HG03097 (cell line): ENCODE results near the gene MRPS18A.
"Not testable (repeated sequence)": the region's sequence is repeated elsewhere in the genome, so short reads cannot be mapped to it uniquely, and the experiment has no call there.

ENCODE experiments used
- ATAC-seq: cut with Tn5 transposase; IDR thresholded peaks from one replicate; pipeline ENCODE4 v1.9.1; 2021; ENCODE audit not compliant: unreplicated experiment, low FRiP score

MRPS18A gene

DNA sequence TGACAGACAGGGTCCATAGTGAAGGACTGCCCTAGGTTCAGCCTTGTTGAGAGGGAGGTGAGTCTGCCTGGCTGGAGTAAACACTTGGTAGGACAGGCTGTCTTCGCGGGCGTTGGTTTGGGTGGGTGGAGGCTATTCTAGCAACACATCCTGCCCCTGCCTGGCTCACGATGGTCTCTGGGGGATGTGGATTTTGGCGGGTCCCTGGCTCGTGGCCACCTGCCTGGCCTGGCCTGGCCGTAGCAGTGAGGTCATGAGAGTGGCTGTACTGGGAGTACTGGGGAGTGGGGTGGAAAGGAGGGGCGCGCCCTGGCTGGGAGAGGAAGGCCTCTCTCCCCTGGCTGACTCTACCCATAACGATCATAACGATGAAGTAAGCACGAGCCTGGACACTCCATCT lies 30.2 kb upstream of the MRPS18A start:
- no peak for ATAC-seq

DNA sequence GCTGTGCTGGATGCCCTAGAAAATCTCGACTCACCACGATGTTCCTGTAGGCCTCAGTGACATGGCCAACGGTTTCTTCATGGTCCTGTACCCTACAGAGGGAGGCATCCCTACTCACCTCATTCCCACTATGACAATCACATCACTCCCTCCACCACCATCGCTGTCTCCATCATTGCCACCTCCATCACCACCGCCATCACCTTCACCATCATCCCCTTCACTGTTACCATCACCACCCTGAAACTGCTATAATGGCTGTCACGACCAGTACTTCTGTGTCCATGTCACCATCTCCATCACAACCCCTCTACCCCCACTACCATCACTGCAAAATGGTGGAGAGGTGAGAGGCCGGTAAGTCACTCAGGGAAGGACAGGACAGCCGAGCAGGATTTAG lies 29.8 kb upstream of the MRPS18A start:
- ATAC-seq: no peak

DNA sequence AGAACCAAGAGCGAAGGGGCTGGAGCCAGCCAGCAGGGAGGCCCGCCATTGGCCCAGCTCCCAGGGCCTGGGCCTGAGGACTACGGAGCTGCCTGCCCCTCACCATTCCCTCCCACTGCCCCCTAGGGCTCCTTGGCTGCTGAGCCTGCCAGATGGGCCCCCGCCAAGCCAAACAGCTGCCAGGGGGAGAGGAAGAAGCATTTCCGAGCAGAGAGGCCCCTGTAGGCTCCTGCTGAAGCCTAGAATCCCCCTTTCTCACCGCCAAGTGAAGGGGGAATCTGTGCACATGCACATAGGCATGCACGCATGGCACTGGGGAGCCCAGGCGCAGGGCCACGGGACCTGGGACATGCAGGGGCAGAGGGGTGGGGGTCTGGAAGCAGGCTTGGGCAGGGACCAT lies 28.5 kb upstream of the MRPS18A start:
- no peak for ATAC-seq

DNA sequence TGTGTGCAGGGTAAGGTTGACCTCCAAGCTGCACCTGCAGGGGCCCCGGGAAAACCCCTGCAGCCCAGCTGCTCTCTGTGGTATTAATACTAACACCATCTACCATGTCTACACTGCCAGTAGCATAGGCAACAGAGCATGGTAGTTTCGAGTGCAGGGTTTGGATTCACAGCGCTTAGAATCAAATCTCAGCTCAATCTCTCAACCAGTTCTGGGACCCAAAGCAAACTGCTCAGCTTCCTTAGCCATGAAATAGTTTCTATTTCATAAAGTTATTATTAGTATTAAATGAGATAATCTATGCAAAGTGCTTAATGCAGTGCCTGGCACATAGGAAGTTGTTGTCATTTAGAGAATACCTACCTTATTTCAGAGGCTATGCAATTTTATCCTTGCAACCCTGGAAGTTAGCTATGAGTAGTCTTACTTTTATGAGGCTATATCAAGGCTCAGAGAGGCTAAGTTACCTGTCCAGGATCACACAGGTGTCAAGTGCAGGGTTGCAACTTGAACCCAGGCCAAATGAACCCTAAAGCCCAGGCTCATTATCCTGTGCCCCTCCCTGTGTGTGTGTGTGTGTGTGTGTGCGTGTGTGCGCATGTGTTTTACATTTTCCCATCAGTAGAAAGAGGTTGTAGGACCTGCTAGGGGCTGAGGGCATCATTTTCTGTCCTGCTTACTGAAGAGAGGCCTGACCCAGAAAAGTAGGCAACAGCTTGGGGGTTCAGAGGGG lies 27.6 kb upstream of the MRPS18A start:
- ATAC-seq: peak; percentile 81

DNA sequence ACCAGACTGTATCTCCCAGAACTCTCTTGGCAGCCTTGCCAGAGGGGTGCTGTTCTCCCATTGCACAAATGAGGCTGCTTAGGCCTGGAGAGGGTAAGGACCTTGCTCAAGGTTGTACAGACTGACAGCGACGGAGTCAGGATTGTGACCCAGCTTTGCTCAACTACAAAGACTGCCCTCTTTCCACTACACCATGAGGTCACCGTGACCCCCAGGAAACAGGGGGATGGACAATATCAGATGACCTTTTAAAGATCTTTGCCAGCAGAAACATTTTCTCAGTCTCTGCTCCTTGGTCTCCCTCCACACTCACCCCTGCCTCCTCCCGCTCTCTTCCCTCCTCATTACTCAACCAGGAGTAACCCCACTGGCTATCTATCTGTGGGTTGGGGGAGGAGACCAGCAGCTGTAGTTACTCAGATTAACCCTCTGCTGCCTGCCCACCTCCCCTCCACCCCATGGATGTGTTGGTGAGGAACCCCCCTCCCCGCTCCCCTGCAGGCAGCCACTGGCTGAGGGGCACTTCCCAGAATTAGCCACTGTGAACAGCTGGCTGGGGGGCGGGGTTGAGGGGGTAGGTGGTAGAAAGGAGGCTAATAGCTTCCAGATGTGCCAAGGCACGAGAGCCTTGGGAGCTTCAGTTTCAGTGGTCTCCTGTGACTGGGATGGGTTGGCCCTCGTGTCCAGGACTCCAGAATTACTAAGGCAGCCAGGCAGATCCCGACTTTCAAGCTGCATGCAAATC lies 26.9 kb upstream of the MRPS18A start:
- ATAC-seq: peak; percentile 12

DNA sequence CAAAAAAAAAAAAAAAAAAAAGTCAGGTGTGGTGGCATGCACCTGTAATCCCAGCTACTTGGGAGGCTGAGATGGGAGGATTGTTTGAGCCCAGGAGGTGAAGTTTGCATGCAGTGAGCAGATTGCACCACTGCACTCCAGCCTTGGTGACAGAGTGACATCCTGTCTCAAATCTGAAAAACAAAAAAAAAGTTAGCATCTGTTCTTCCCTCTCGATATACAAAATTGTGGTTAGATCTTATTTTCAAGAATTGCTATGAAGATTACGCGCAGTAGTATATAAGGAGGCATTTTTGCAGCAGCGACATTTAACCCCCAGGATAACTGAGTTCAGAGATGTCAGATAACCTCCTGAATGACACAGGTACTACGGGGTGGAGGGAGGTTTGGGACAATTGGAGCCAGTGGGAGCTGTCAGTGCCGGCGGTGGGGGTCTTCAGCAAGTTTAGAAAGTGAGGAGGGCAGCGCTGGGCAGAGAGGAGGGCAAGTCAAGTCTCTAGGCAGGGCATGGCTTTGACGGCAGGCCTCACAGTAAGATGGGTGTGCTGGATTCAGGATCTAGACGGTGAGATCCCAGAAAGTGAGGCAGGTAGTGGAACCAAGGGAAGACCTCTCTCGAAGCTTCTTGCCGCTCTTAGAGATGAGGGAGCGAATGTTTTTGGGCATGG lies 26.2 kb upstream of the MRPS18A start:
- no peak for ATAC-seq

DNA sequence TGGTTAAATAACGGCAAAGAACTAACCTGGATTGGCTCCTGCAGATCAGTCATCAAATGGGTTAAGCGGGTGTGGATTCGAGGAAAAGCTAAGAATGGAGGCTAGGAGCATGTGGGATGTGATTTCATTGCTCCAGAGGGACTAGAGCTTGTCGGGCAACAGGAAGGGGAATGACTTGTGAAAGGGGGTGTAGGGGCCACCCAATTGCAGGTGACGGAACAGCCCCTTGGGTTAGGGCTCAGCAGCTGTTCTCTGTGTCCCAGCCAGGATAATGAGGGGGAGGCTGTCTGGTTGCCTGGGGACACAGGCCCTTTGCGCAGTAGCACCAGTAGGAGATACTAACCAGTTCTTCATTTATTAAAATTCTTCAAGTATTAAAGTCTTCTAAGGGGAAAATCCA lies 25.0 kb upstream of the MRPS18A start:
- ATAC-seq: no peak

DNA sequence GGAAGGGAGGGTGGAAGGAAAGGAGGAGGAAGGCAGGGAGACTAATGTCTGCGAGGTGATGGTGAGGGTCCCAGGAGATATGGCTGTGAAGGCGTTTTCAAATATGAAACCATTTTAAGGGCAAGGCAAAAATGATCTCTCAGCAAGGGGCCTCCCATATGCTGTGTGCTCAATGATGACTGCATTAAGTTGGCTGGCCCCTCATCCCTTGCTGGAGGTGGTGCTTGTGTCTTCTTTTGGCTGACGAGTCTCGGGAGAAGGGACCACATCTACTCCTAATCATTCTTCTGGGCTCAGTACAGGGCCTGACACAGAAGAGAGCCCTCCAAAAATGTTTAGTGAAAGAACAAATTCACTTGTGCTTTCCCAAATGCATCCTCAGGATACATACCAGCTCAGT lies 23.0 kb upstream of the MRPS18A start:
- no peak for ATAC-seq

DNA sequence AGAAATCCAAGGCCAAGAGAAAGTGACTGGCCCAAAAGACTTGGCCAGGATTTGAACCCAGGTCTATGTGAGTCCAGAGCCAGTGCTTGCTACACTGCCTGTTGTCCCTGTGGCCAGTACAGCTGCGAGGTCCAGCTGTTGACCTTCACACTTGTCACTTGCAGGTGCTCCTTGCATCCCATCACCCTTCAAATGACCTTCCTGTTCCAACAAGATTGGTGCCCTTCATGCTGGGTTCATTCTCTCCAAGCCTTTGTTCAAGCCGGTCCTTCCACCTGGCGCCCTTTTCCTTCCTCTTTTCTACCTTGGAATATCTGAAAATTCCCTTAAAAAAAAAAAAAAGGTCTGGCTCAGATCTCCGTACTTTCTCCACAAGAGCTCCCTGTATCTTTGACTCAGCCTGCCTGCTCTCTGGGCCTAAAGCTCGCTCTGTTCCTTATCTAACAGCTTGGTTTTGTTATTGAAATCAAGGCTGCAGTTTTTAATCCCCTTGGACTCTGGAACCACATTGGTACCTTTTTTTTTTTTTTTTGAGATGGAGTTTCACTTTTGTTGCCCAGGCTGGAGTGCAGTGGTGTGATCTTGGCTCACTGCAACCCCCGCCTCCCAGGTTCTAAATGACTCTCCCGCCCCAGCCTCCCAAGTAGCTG lies 22.2 kb upstream of the MRPS18A start:
- ATAC-seq: no peak

DNA sequence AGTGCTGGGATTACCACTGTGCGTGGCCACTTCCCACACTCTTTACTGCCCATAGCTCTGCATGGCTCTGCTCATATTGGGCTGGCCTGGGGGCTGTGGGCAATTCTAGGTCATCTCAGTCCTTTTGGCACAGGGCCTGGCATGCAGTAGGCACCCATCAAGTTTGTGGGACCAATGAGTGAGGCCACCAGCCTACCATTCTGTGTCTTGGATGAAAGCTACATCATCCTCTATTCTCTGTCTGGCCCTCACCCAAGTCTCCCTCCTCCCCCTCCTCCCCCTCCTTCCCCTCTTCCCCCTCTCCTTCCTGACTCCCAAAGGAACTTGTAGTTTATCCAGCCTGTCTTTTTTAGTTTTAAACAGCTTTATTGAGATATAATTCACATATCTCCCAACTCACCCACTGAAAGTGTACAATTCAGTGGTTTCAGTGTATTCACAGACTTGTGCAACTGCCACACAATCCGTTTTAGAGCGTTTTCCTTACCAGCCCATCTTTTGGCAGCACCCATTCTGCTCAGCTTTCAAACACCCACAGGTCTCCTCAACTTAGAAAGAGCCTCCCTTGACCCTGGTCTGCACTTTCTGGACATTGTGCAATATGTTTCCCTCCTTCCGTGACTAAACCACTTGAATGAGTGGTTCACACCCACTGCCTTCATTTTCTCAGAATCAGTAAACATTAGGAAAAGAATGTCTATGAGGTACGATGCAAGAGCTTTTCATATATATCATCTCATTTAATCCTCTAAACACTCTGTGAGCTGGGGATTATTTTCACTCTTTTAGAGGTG lies 21.5 kb upstream of the MRPS18A start:
- no peak for ATAC-seq

DNA sequence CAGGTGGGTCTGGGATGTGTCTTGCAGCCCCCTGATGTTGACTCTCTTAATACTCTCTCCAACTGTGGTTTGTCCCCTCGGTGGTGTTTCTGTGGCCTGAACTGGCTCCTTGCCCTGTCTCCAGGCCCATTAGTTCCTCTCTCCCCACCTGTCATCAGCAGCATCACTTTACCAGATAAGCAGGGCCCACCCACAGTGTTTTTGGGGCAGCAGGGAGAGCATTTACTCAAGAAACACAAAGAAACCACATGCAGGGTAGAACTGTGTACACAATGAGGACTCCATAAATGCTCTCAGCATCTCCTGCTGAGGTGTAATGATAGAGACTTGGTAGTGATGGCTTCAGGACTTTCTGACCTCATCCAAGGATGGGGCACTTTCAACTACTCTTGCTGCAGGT lies 20.2 kb upstream of the MRPS18A start:
- no peak for ATAC-seq

DNA sequence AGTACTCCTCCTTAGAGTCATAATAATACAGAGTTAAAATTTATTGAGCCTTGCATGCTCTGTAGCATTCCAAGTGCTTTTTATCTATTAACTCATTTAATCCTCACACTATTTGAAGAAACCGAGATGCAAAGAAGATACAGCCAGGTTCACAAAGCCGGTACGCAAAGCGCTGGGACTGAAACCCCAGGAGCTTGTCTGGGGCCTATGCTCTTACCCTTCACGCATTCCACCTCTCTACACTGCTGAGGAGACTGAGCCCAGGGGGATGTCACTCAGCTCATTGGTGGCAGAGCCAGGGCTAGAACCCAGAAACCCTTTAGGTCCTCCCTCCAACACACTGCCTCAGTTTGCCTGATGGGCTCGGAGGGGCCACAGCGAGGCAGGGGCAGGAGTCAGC lies 19.7 kb upstream of the MRPS18A start:
- ATAC-seq: no peak

DNA sequence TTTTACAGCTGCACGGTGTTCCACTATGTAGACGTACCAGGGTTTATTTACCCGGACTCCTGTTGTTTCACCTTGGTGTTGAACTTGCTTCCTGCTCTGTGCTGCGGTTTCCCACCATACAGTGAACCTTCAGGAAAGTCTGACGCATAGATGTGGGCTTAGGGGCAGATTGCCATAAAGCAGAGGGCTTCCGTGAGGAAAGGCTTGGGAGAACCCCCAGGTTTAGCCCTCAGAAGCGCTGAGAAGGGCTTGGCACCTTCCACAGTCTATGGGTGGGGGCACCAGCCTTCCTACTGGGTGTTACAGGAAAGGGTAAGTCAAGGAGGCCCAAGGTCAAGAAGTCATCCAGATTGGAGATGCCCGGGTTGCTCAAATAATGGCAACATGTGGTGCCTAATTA lies 19.2 kb upstream of the MRPS18A start:
- no peak for ATAC-seq

DNA sequence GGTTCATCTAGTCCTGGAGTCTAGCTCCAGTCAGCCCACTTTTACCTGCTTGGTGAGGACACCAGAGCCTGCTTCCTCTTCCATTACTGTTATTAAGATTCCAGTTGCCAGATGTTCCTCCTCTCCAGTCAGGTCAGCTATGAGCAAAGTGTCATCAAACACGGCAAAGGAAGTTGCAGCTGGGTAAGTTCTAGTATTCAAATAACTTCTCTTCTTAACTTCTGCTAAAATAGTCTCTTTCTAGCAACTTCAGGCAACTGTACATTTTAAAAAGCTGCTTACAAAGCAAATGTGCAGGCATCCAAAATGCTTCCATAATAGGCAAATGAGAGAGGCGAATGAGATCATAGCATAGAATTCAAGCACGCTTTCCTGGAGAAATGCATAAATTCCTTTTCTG lies 18.4 kb upstream of the MRPS18A start:
- no peak for ATAC-seq

DNA sequence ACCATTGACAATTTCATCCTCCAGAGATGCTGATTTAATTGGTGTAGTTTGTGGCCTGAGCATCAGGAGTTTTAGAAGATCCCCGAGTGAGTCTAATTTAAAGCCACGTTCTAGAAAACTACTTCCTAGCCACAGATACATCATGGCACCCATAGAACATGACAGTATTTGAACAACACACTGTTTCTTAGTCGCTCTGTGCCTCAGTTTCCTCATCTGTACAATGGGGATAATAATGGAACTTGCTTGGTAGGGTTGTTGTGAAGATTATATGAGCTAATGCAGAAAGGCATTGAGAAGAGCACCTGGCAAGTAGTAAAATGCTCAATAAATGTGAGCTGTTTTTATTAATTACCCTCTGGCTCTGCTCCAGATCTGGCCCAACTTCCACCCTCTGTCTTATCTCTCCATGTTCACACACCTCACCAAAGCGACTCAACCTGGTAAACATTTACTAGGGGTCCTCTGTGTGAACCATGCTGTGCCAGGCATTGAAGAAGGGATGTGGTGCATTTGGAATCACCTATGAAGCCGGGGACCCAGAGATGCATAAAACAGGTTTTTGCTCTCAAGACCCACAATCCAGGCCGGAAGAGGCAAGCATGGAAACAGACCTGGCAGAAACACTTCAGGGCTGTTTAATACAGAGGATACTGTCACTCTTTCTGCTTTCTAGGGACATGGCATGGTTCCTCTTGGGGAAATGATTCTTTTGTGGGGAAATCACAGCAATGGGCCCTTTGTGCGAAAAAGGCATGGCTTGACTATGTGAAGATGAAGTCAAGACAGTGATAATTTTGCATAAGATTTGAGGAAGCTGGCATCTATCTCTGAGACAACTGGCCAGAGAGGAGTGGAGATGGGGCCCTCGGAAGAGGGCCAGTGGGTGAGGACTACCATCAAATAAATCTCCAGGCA lies 16.2 kb upstream of the MRPS18A start:
- ATAC-seq: no peak

DNA sequence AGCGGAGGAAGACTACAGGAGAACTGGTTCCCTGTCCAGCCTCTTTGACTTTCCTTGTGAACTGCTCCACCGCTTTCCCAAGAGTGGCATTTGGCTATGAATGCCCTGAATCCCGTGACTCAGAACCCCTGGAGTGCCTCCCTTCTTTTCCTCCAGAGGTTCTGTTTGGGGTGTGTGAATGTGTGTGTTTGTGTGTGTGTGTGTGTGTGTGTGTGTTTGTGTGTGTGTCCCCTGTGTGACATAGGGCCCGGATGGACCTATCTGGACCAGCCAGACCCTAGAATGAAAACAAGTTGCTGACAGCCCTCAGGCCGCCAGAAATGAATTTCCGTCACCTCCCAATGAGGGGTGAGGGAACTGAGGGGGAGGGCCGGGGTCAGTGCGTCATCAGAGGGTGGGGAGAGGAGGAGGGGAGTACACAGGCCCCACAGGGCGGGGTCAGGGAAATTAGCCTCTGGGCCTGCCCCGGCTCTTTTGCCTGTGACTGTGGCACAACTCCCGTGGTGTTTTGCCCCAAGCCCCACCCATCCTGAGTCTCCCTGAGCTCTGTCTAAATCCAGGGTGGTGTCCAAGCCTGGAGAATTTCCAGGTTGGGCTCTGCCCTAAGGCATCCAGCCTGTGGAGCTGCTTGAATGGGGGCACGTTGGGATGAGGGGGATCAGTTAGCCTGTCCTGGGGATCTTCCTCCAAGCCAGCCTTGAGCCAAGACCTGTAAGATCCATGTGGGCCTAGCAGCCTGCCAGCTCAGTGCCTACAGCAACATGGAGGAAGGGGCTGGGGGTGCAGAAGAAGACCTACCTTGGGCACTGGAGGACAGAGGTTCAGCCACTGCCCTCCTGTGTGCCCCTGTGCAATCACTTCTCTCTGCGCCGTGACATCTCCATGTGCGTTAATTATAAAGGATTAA lies 15.2 kb upstream of the MRPS18A start:
- ATAC-seq: no peak

DNA sequence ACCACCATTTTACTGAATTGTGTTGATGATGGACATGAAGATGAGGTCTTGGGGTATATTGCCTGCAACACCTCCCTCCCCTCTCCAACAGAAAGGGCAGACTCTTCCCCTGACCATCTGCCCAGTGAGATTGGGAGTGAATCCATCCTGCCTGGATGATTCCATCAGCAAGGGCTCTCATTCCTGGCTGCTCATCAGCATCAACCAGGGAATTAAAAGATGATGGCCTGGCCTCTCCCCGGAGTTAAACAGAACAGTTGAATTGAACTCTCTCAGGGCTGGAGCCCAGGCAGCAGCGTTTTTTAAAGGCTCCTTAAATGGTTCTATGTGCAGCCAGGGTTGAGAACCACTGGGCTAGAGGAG lies 14.6 kb upstream of the MRPS18A start:
- no peak for ATAC-seq

DNA sequence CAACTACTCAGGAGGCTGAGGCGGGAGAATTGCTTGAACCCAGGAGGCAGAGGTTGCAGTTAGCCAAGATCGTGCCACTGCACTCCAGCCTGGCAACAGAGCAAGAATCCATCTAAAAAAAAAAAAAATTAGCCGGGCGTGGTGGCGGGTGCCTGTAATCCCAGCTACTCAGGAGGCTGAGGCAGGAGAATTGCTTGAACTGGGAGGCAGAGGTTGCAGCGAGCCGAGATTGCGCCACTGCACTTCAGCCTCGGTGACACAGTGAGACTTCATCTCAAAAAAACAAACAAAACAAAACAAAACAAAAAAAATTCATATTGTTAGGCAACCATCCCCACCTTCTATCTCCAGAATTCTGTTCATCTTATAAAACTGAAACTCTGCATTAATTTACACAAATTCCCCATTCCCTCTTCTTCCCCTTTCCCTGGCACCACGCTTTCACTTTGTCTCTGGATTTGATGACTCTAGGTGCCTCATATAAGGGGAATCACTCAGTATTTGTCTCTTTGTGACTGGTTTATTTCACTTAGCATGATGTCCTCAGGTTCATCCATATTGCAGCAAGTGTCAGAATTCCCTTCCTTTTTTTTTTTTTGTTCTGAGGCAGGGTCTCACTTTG lies 13.5 kb upstream of the MRPS18A start:
- not testable (repeated sequence) for ATAC-seq
